Cardiac fibroblast (primary cell): ENCODE data around the gene RCSD1.
A peak's percentile ranks its signal among the peaks of the same experiment; 100 is the strongest.

ENCODE experiments used
- DNase-seq, 2 donors: peaks; one replicate each; pipeline versions ENCODE4 v3.0.0 to v3.0.0-alpha.2; 2010; ENCODE audit warnings: low read depth in 2 of 2
- H3K4me3 ChIP-seq, 2 donors: replicated peaks in 1 of 2; 1 replicate in 1 of 2; 2 replicates in 1 of 2; pipeline ENCODE4 v1.5.1; 2011; ENCODE audit warnings: low read depth in 2 of 2, low read length in 2 of 2, mild to moderate bottlenecking in 2 of 2, moderate library complexity in 1 of 2
- TF ChIP-seq, protein P1 (sequence below): IDR thresholded peaks from one replicate; pipeline ENCODE4 v1.5.1; 2011; ENCODE audit warnings: low read depth, mild to moderate bottlenecking, low read length, inconsistent platforms

RCSD1 gene

DNA sequence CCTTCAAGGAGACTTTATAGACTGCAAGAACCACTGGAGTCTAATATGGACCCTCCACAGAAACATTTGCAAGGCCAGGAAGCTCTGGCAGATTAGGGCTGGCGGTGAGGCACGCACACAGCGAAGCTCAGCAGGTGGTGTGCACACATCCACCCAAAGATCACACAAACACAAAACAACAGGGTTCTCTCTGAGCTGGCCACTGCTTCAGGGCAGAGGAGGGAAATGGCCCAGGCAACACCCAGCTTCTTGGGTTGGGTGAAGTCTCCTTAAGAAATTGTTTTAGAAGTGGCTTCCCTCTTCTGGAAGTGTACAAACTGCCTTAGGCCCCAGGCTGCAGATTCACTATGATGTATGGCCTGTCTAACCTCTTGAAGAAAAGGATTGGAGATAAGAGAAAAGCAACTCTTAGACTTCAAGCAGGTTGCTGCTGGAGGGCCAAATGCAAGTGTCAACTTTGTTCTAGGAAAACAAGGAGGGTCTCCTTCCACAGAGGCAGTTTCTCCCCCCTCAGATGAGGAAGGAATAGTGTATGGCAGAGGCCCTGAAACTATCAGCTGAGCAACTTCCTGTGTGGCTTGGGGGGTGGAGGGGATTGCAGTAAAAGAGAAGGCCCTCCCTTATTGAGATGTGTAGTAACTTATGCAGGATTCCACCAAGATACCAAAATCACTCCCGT lies 2.0 kb downstream of the RCSD1 start:
- H3K4me3 ChIP-seq, result no peak overlapping the region
- DNase-seq, result peak in 1 of 2 donors; percentile 40
- TF ChIP-seq, protein P1, sequence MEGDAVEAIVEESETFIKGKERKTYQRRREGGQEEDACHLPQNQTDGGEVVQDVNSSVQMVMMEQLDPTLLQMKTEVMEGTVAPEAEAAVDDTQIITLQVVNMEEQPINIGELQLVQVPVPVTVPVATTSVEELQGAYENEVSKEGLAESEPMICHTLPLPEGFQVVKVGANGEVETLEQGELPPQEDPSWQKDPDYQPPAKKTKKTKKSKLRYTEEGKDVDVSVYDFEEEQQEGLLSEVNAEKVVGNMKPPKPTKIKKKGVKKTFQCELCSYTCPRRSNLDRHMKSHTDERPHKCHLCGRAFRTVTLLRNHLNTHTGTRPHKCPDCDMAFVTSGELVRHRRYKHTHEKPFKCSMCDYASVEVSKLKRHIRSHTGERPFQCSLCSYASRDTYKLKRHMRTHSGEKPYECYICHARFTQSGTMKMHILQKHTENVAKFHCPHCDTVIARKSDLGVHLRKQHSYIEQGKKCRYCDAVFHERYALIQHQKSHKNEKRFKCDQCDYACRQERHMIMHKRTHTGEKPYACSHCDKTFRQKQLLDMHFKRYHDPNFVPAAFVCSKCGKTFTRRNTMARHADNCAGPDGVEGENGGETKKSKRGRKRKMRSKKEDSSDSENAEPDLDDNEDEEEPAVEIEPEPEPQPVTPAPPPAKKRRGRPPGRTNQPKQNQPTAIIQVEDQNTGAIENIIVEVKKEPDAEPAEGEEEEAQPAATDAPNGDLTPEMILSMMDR, result no peak

DNA sequence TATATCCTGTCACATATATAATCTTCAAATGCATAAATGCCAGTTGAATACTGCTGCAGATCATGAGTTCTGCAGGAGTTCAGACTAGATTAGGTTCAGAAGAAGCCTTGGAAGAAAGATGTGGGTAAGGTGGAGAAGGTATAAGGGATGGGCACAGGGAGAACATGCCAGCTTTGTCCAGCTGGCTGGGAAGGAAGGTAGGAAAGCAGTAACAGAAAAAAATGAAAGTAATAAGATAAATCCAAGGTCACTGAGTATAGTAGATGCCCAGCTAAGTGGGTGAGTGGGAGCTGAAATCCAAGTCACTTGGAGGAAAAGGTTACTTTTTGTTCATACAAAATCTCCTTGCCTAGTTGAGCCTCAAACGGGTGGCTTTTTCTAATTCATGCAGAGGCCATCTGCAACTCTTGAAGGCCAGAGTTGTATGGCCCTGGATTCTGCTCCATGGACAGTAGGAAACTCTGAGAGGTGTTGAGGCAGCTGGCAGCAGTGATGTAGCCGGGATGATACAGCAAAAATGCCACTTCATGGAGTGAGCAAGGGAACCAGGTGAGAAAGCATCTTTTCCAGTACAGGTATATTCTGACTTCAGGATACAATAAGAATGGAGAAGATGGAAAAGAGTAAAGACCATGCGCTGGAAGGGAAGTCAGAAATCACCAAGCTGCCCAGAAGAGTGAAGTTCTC lies 3.4 kb downstream of the RCSD1 start:
- H3K4me3 ChIP-seq, result no peak overlapping the region
- TF ChIP-seq, protein P1, result no peak
- DNase-seq, result no peak

DNA sequence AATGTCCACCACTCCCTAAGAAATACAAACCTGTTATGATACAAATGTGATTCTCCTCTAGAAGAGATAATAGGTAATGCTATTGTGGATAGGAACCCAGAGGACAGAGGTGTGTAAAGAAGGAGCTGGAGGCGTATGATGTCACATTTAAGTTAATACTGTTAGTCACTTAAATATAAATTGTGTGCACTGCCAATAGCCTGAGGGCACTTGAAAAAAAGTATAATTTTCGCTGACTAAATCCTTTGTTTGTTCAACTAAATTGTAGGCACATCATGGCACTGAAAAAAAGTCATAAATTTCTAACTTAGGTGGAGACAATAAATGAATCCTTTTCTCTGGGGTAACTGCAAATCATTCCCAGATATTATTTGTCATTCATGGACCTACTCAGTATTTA lies 4.4 kb downstream of the RCSD1 start:
- DNase-seq, result no peak
- H3K4me3 ChIP-seq, result no peak overlapping the region
- TF ChIP-seq, protein P1, result no peak

DNA sequence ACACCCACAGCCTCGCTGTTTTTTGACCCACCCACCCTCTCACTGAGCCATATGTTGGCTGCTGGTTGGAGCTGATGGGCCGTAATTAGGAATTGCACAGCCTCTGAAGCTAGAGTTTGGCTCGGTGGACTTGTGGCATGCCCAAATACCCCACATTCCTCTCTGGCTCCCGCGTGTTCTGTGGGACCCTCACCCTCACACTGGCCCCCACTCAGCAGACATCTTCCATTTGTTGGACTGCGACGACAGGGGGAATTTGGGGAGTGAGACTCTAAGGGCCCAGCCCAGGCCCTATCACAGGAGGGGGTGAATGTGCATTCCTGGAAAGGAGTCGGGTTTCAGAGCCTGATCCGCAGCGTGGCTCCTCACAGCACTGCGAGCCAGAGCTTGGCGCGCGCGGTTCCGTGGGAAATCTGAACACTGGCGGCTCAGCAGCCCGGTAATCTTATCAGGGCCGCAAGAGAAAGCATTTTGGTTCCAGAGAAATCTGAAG lies 5.2 kb downstream of the RCSD1 start:
- peak in 1 of 2 donors; percentile 75 for DNase-seq
- TF ChIP-seq, protein P1, result no peak
- no peak overlapping the region for H3K4me3 ChIP-seq

- no peak overlapping the region for H3K4me3 ChIP-seq
- TF ChIP-seq, protein P1, result no peak
- DNase-seq, result no peak
Observed at GRCh38 chr1:167635941-167636340, 5.9 kb downstream of the RCSD1 start.

- TF ChIP-seq, protein P1, result no peak
- DNase-seq, result no peak
- H3K4me3 ChIP-seq, result no peak overlapping the region
Observed at GRCh38 chr1:167638064-167638463, 8.0 kb downstream of the RCSD1 start.
